Tibial artery (tissue), 4 donors: ENCODE measurements around the gene OSBPL3.
A peak's percentile ranks its signal among the peaks of the same experiment; 100 is the strongest.

ENCODE experiments used
- DNase-seq, 2 donors: peaks; one replicate each; pipeline ENCODE4 v3.0.0-alpha.2; 2019
- H3K27ac ChIP-seq, 2 donors: fragments of 200-600 bp; sonication (generic) in 1 of 2; 1 replicate in 1 of 2; 2 replicates in 1 of 2; pipeline ENCODE4 v1.5.1; 2018 to 2019; ENCODE audit warnings: mild to moderate bottlenecking in 1 of 2
- H3K27me3 ChIP-seq, 2 donors: fragments of 200-600 bp; sonication (generic) in 1 of 2; one replicate each; pipeline versions ENCODE4 v1.5.1 to v1.6.0; 2016 to 2019
- H3K36me3 ChIP-seq, 3 donors: fragments of 200-600 bp; sonication (generic) in 2 of 3; one replicate each; pipeline ENCODE4 v1.5.1; 2016 to 2019; ENCODE audit warnings: mild to moderate bottlenecking in 2 of 3
- H3K4me1 ChIP-seq, 4 donors: fragments of 200-600 bp; sonication (generic) in 2 of 4; 1 replicate in 3 of 4; 2 replicates in 1 of 4; pipeline ENCODE4 v1.5.1; 2016 to 2019
- H3K4me3 ChIP-seq, 2 donors: fragments of 200-600 bp; sonication (generic) in 1 of 2; 1 replicate in 1 of 2; 2 replicates in 1 of 2; pipeline ENCODE4 v1.5.1; 2018 to 2019; ENCODE audit warnings: mild to moderate bottlenecking in 2 of 2
- H3K9me3 ChIP-seq, 3 donors: fragments of 200-600 bp; sonication (generic) in 1 of 3; one replicate each; pipeline ENCODE4 v1.5.1; 2016 to 2019
- CTCF ChIP-seq, 2 experiments: fragments of 200-600 bp in 1 of 2; fragments of 450-650 bp in 1 of 2; IDR thresholded peaks; one replicate each; pipeline ENCODE4 v1.5.1; 2017 to 2019; ENCODE audit warnings: antibody characterized with exemption in 2 of 2, mild to moderate bottlenecking in 1 of 2, moderate library complexity in 1 of 2
- intact Hi-C: fragments of 100-400 bp; cut with DNase I; formaldehyde crosslinking; loops from one replicate; pipeline ENCODE4 v1.15.0; 2023; ENCODE audit warnings: low total_unique reads

OSBPL3 gene

GRCh38 chr7:24842029-24842428 lies 137.9 kb downstream of the OSBPL3 start:
- Histone ChIP-seq H3K9me3 (no peaks in the 10 kb centered on the region), H3K4me3 (no peak overlapping the region), H3K27me3 (no peaks in the 10 kb centered on the region), H3K36me3 (no peaks in the 10 kb centered on the region), H3K4me1 (no peaks in the 10 kb centered on the region), H3K27ac (no peak overlapping the region)
- no peak for TF ChIP-seq CTCF (IDR thresholded peaks at IDR 0.05)
- no peak for DNase-seq
- intact Hi-C loops, result no loop called here

- Histone ChIP-seq H3K27ac (no peak overlapping the region), H3K27me3 (no peaks in the 10 kb centered on the region), H3K36me3 (no peaks in the 10 kb centered on the region), H3K9me3 (no peaks in the 10 kb centered on the region), H3K4me1 (no peaks in the 10 kb centered on the region), H3K4me3 (no peak overlapping the region)
- TF ChIP-seq CTCF (IDR thresholded peaks at IDR 0.05), result no peak
- no peak for DNase-seq
- intact Hi-C loops, result no loop called here
These were observed 139.4 kb downstream of the OSBPL3 start for GRCh38 chr7:24840563-24840962.

GRCh38 chr7:24836084-24836483 lies 143.9 kb downstream of the OSBPL3 start:
- intact Hi-C loops, result no loop called here
- no peak overlapping the region for H3K27ac ChIP-seq

GRCh38 chr7:24835643-24836042 lies 144.3 kb downstream of the OSBPL3 start:
- intact Hi-C loops, result no loop called here
- Histone ChIP-seq H3K4me3 (no peak overlapping the region), H3K27ac (no peak overlapping the region), H3K27me3 (no peaks in the 10 kb centered on the region), H3K4me1 (peaks cover 0 to under 1% (median 0%) of the 10 kb centered on the region in 4 donors), H3K36me3 (no peaks in the 10 kb centered on the region), H3K9me3 (no peaks in the 10 kb centered on the region)
- TF ChIP-seq CTCF (IDR thresholded peaks at IDR 0.05), result no peak
- DNase-seq, result no peak

More at GRCh38 chr7:24836084-24836483, 143.9 kb downstream of the OSBPL3 start:
- no peak overlapping the region for H3K4me3 ChIP-seq
- DNase-seq, result no peak
- H3K36me3 ChIP-seq, result no peaks in the 10 kb centered on the region
- no peaks in the 10 kb centered on the region for H3K9me3 ChIP-seq
- no peaks in the 10 kb centered on the region for H3K4me1 ChIP-seq
- H3K27me3 ChIP-seq, result no peaks in the 10 kb centered on the region
- no peak for TF ChIP-seq CTCF (IDR thresholded peaks at IDR 0.05)

- no peaks in the 10 kb centered on the region for H3K9me3 ChIP-seq
- H3K4me3 ChIP-seq, result no peak overlapping the region
- intact Hi-C loops, result no loop called here
- peak in 1 of 2 donors; percentile 35 for DNase-seq
- H3K36me3 ChIP-seq, result no peaks in the 10 kb centered on the region
- no peaks in the 10 kb centered on the region for H3K27me3 ChIP-seq
- no peak overlapping the region for H3K27ac ChIP-seq
- peaks cover 0 to 7% (median 0%) of the 10 kb centered on the region in 4 donors for H3K4me1 ChIP-seq
- TF ChIP-seq CTCF (IDR thresholded peaks at IDR 0.05), result no peak
These were observed 145.7 kb downstream of the OSBPL3 start for GRCh38 chr7:24834128-24834798.
